Activated T-helper 1 cell treated with anti-CD3 and anti-CD28 coated beads, Interleukin-2, amount 50 U/mL, for 16 hours (primary cell): Measurements from ENCODE around the gene RFTN1.

ENCODE experiments used
- DNase-seq, 2 donors: peaks; one replicate each; pipeline ENCODE4 v3.0.0-alpha.2; 2020; ENCODE audit warnings: low read depth in 1 of 2, low spot score in 1 of 2

The RFTN1 gene

GRCh38 chr3:16529264-16529663 is 15.8 kb upstream of the RFTN1 start:
- no peak for DNase-seq

DNA sequence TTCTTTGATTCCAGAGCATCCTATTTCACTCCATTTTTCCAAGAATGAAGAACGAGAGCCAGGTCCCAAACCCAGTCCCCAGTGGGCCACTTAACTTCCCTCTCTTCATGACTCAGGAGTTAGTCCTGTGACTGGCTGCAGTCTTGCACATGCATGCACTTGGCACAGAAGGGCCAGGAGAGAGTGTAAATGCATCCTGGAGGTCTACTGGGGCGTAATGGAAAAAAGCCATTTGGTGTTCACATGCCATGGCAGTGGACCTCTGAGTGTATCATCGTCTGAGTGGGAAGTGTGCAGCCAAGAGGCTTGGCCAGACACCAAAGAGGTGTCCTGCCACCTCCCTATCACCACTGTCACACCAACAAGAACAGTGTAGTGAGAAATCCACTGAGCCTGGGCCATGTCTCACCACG is 15.1 kb upstream of the RFTN1 start:
- DNase-seq: no peak

DNA sequence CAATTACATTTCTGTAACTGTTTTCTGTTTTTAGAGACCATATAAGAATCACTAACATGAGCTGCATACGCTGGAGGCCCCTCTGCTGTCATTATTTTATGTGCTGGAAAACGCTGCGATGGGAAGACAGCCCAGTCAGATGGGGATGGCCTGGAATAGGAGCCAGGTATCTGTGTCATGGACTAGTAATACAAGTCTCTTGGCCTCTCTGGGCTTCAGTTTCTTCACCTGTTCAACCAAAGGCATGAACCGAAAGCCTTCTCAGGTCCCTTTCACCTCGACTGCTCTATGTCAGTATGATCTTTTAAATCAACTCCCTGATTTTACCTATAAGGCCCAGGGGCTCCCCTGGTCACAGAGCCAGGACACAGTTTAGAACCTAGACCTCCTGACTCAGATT is 14.6 kb upstream of the RFTN1 start:
- DNase-seq: no peak

GRCh38 chr3:16524196-16524595 is 10.7 kb upstream of the RFTN1 start:
- DNase-seq: no peak

DNA sequence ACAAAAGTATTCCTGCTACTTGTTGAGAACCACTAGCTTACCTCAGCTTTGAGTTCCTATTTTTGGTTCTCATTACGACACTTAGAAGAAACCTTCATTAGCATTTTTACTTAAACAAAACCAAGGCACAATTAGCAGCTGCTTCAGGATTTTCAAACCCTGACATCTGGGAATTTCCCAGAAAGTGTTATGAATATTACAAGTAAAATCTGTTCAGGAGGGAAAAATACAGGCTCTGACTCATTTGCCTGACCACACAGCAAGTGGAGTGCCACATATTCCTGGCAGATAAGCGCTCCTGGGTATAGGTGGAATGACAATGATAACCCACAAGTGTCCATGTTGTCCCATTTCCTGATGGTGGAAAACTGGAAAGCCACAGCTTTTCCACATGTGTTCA is 10.3 kb upstream of the RFTN1 start:
- DNase-seq: no peak

GRCh38 chr3:16522834-16523233 is 9.3 kb upstream of the RFTN1 start:
- no peak for DNase-seq

GRCh38 chr3:16520970-16521881 is 7.7 kb upstream of the RFTN1 start:
- DNase-seq: no peak

GRCh38 chr3:16520241-16520969 is 6.9 kb upstream of the RFTN1 start:
- DNase-seq: no peak

DNA sequence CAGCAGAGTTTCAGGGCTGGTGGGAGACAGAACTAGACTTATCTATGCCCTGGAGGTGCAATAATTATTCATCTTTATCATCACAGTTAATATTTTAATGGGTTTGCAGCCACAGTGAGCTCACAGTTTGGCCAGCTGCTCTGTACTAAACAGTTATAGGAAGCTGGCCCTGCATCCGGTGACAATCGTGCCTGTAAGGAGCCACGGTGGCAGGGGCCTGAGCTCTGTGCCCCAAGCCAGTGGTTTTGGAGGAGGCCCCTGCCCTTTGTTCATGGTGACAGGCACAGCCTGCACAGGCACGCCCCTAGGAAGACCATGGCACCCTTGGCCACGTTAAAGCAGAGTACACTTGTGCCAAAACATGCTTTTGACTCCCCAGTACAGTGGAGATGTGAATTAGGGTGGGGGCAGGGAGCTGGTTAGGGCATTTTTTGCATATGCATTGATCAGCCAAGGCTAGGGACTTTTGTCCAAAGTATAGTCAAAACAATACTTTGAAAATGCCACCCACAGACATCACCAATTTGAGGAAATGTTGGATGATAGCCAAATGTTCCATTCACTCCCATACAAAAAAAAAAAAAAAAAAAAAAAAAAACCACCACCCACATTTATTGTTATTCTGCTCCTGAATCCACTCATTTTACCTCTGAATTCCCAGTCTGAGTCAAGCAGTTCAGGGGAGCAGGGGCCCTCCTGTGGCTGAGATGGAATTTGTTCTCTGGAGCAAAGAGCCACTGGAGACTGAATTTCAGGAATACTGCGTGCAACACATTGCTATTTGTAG is 3.4 kb upstream of the RFTN1 start:
- DNase-seq: no peak

GRCh38 chr3:16515885-16516420 is 2.5 kb upstream of the RFTN1 start:
- DNase-seq: no peak

GRCh38 chr3:16514755-16515353 is 1.4 kb upstream of the RFTN1 start:
- DNase-seq: no peak

DNA sequence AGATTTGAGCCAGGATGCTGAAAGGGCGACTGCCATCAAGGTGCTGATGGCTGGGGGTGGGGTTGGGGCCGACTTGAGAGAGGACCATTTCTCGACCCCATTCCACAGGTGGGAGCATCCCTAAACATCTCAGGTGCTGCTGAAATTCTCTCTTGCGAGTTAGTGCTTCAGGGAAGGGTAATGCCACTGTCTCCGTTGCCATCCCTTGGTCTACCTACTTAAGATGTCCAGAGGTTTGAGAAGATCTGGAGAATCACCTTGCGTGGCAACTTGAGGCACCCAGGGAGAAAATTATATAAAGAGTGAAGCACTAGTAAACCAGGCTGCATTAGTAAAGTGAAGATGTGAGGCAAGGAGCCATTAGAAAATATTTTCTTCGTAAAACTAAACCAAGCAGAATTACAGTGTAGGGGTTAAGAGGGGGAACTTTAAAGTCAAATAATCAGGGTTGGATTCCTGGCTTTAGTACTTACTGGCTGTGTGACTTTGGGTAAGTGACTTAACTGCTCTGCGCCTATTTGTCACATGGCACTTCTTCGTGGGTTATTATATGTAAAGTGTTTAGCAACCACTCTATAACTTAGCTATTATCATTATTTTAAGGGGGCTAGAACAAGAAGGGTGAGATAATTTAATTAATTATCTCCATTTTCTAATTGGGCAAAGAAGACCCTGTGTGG is 662 bp upstream of the RFTN1 start:
- DNase-seq: no peak

DNA sequence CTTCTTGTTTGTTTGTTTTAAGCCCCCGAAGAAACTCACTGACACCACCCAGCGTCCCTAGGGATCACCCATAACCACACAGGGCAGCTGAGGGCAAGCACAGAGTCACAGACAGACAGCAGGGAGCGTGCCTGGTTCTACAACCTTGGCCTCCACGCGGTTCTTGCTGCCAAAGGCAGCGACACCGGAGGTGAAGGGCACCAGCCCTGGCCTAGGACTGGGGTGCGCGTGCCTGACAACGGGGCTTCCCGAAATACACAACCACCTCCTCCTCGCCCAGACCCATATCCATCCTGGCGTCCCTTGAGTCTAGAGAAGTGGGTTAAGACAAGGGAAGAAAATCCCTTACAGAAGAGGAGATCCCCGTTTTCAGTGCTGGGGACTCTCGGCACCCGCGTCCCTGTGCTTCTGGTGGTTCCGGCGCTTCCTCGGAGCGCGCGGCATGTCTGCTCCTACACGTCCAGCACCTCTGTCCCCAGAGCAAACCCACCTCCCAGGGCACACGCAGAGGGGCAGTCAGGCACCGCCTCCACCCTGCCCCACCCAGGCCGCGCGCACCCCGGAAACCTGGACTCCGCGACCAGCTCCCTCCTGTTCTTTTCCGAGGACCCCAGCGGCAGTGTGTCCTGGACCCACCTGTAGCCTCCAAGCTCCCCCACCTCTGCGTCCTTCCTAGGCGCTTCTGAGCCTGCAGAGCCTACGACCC is 911 bp downstream of the RFTN1 start:
- DNase-seq: peak; percentile 15 to 24

DNA sequence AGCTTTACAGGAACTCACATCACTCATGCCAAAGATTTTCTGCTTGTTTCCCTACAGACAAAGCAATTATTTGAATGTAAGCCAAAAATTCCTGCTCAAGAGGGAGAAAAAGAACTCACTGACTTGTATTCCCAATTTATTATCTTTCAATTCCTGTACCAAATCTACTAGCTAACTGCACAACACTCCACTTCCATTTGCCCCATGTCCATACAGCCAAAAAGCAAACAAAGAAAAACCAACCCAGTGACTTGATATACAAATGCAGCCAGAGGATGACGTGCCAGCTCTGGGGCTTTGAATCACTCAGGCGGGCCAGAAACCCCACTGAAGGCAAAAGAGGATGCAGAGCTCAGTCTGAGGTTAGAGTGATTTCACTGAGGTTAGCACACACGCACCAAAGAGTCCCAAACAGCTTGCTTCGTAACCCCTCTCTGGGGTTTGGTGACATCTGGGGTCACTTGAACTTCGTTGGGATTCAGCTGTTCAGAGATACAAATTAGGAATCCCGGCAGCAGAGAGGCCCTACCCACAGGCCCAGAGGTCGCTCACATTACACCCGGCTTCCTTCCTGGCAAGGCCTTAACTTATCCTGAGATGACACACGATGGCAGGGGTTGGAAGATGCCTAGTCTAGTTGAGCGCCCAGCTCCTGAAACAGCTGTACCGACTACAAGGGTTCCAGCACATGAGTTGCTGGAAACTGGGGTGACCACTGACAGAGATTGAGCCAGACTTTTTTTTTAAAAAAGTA is 1.6 kb downstream of the RFTN1 start:
- peak; percentile 36 to 58 for DNase-seq

GRCh38 chr3:16510620-16511319 is 2.7 kb downstream of the RFTN1 start:
- DNase-seq: no peak

- no peak for DNase-seq
Observed at GRCh38 chr3:16509721-16510619, 3.5 kb downstream of the RFTN1 start.

- DNase-seq: no peak
Observed at GRCh38 chr3:16508591-16508995, 4.9 kb downstream of the RFTN1 start.

- no peak for DNase-seq
Observed at GRCh38 chr3:16508243-16508578, 5.3 kb downstream of the RFTN1 start.
